ENCODE measurements around the gene NPAS3. TPM values are rescaled to one million over a fixed set of nuclear protein-coding genes. Genes with fewer than 3 reads are reported as not detected.

Gene NPAS3
- total RNA-seq, 1 donor from 2014 or later = 2.5 TPM

DNA sequence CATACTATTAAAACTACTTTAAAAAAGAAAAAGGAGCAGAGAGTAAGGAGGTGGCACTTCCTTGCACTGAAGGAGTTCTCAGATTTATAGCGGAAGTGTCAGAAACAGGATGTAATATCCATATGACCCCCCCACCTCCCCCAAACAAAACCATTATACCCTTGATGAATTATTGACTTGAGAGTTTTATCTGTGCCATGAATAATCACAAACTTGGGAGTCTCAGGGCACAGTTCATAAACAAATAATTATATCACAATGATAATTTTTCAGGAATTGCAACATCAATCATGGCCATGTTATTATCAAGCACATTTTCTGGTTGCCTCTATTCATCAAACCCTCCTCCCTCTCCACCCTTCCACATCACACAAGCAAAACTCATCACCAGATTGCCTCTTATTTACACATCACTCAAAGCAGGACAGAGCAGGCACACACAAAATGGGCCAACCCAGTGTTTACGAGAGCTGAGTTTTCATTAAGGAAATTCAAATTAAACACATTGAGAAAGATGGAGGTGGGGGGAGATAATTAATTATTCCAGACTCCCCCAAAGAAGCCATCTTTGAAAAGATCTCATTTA is 870.8 kb downstream of the NPAS3 start:
- Histone ChIP-seq H3K4me1 (no peaks in the 10 kb centered on the region), H3K4me3 (no peak overlapping the region), H3K9me3 (replicated peaks) (no peaks in the 10 kb centered on the region), H3K27me3 (ENCODE audit: low read depth) (peaks cover 11% of the 10 kb centered on the region), H3K27ac (replicated peaks) (no peak overlapping the region), H3K36me3 (no peaks in the 10 kb centered on the region)
- intact Hi-C loops (cut with micrococcal nuclease) = no loop called here
- TF ChIP-seq, protein P1, sequence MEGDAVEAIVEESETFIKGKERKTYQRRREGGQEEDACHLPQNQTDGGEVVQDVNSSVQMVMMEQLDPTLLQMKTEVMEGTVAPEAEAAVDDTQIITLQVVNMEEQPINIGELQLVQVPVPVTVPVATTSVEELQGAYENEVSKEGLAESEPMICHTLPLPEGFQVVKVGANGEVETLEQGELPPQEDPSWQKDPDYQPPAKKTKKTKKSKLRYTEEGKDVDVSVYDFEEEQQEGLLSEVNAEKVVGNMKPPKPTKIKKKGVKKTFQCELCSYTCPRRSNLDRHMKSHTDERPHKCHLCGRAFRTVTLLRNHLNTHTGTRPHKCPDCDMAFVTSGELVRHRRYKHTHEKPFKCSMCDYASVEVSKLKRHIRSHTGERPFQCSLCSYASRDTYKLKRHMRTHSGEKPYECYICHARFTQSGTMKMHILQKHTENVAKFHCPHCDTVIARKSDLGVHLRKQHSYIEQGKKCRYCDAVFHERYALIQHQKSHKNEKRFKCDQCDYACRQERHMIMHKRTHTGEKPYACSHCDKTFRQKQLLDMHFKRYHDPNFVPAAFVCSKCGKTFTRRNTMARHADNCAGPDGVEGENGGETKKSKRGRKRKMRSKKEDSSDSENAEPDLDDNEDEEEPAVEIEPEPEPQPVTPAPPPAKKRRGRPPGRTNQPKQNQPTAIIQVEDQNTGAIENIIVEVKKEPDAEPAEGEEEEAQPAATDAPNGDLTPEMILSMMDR (IDR thresholded peaks at IDR 0.05; ENCODE audit: borderline replicate concordance) = no peak
- no peak for DNase-seq

DNA sequence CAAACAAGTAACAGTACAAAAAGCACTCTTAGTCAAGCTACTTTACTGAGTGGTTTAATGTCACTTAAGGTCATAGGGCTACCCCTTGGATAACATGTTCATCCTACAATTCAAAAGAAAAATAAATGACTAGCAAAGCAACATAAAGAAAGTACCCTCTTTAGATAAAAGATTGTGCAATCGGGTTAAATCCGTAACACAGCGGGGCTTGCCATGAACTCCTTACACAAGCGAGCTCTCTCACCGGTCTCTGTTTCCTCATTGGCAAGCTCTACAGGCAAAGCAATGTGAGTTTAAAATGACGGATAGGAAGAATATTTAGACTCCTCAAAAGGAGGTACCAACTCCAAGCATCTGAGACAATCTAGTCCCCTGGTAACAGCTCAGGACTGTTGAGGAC is 871.6 kb downstream of the NPAS3 start:
- Histone ChIP-seq H3K27me3 (ENCODE audit: low read depth) (peaks cover 16% of the 10 kb centered on the region), H3K9me3 (replicated peaks) (no peaks in the 10 kb centered on the region), H3K4me3 (no peak overlapping the region), H3K27ac (replicated peaks) (no peak overlapping the region), H3K4me1 (no peaks in the 10 kb centered on the region), H3K36me3 (no peaks in the 10 kb centered on the region)
- TF ChIP-seq, protein P1 (IDR thresholded peaks at IDR 0.05; ENCODE audit: borderline replicate concordance) = no peak
- intact Hi-C loops (cut with micrococcal nuclease) = no loop called here
- no peak for DNase-seq

DNA sequence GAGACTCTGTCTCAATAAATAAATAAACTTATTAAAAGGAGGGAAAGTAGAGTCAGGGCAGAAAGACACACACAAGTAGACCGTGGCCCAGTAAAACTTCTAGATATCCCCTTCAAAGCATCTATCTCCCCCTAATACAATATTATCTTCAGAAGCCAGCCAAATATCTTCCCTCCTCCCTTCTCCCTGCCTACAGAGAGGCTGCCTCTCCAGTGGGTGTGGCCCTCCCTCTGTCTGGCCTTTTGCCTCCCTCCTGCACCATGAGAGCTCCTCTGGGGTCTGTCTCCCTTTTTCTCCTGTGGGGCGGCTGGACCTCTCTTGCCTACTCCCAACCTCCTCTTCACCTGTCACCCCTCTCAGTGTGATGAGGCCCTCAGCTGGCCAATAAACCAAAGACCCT is 873.0 kb downstream of the NPAS3 start:
- Histone ChIP-seq H3K4me3 (no peak overlapping the region), H3K4me1 (no peaks in the 10 kb centered on the region), H3K36me3 (no peaks in the 10 kb centered on the region), H3K9me3 (replicated peaks) (no peaks in the 10 kb centered on the region), H3K27ac (replicated peaks) (no peak overlapping the region), H3K27me3 (ENCODE audit: low read depth) (peaks cover 24% of the 10 kb centered on the region)
- TF ChIP-seq, protein P1 (IDR thresholded peaks at IDR 0.05; ENCODE audit: borderline replicate concordance) = no peak
- intact Hi-C loops (cut with micrococcal nuclease) = no loop called here
- DNase-seq = no peak

DNA sequence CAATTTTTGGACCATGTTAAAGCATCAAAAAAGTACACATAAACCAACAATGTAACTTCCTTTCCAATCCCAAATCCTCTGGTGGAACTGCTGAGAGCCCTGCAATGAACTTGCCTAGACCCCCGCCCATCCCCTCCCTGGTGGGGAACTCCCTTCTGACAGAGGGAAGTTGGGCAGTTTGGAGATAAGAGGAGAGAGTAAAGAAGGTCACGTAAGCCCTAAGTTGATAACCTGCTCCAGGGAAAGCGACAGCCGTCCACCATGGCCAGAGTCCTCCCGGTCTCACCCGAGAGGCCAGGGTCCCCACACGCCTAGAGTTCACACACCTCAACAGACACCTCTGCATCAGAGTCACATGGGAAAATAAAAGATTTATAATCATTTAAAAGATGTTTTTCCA is 873.5 kb downstream of the NPAS3 start:
- Histone ChIP-seq H3K4me3 (no peak overlapping the region), H3K27ac (replicated peaks) (no peak overlapping the region), H3K27me3 (ENCODE audit: low read depth) (peaks cover 24% of the 10 kb centered on the region), H3K9me3 (replicated peaks) (no peaks in the 10 kb centered on the region), H3K4me1 (no peaks in the 10 kb centered on the region), H3K36me3 (no peaks in the 10 kb centered on the region)
- intact Hi-C loops (cut with micrococcal nuclease) = no loop called here
- DNase-seq = no peak
- TF ChIP-seq, protein P1 (IDR thresholded peaks at IDR 0.05; ENCODE audit: borderline replicate concordance) = no peak

DNA sequence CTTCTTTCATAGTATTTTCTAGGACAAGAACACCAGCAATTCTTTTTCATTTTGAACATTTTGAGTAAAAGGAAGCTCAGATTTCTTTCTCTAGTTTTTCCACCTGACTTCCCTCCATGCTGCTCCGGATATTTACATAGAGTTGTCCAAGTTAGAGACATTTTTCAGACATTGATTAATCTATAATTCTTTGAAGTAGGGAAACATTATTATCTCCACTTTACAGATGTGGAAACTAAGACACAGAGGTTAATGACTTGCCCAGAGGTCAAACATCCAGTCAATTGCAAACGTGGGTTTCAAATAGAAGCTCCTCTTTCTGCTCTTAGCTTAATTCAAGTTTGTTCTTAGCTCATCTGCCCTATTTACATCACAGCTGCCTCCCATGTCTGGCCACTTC is 873.9 kb downstream of the NPAS3 start:
- no peaks in the 10 kb centered on the region for H3K9me3 ChIP-seq (replicated peaks)
- H3K4me1 ChIP-seq = no peaks in the 10 kb centered on the region
- H3K27ac ChIP-seq (replicated peaks) = no peak overlapping the region
- intact Hi-C loops (cut with micrococcal nuclease) = no loop called here
- H3K27me3 ChIP-seq (ENCODE audit: low read depth) = peaks cover 24% of the 10 kb centered on the region
- no peak overlapping the region for H3K4me3 ChIP-seq
- TF ChIP-seq, protein P1 (IDR thresholded peaks at IDR 0.05; ENCODE audit: borderline replicate concordance) = no peak
- DNase-seq = no peak
- H3K36me3 ChIP-seq = no peaks in the 10 kb centered on the region
